Central memory CD8-positive, alpha-beta T cell (primary cell): Measurements from ENCODE around the gene MAML3.

Experiments
- ATAC-seq: fragments of 150-1000 bp; cut with Tn5 transposase; replicated peaks from 2 replicates; pipeline ENCODE4 v1.10.0; 2022; ENCODE audit warnings: mild to moderate bottlenecking, moderate FRiP score, moderate number of reproducible peaks; ENCODE audit not compliant: poor library complexity, severe bottlenecking; ENCODE audit errors: extremely low read depth
- DNase-seq, 2 donors: peaks; one replicate each; pipeline ENCODE4 v3.0.0; 2021; ENCODE audit warnings: low spot score in 2 of 2
- H3K27ac Mint-ChIP-seq: one replicate; pipeline ENCODE4 v1.8.0; 2022; ENCODE audit warnings: low read depth, mild to moderate bottlenecking, moderate library complexity, mixed read lengths
- H3K27me3 Mint-ChIP-seq: one replicate; pipeline ENCODE4 v1.8.0; 2022; ENCODE audit warnings: mixed read lengths
- H3K36me3 Mint-ChIP-seq: one replicate; pipeline ENCODE4 v1.8.0; 2022; ENCODE audit warnings: mild to moderate bottlenecking, moderate library complexity, mixed read lengths; ENCODE audit not compliant: insufficient read depth
- H3K4me1 Mint-ChIP-seq: one replicate; pipeline ENCODE4 v1.8.0; 2022; ENCODE audit warnings: mixed read lengths
- H3K4me3 Mint-ChIP-seq: one replicate; pipeline ENCODE4 v1.8.0; 2022; ENCODE audit warnings: mild to moderate bottlenecking, moderate library complexity, mixed read lengths
- H3K9me3 Mint-ChIP-seq: one replicate; pipeline ENCODE4 v1.8.0; 2022; ENCODE audit warnings: mixed read lengths

Gene MAML3

DNA sequence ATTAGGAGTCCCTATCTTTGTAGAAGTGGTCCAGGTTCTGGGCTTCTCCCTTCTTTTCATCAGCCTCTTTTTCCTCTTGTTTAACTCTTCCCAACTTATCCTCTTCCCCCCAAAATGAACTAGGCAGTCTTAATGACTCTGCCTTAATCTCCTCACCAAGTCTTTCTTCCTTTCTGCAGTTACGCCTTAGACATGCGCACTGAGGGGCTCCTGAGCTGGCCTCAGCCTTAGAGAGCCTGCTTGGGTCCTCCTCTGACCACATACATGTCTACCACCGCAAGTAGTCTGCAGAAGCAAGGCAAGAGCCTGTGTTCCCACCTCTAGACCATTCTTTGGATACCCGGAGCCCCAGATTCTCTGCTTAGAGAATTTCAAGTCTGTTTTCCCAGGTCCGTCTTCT is 288.4 kb downstream of the MAML3 start:
- Mint-ChIP-seq H3K9me3 (no peaks in the 10 kb centered on the region), H3K4me1 (no peaks in the 10 kb centered on the region), H3K36me3 (no peaks in the 10 kb centered on the region), H3K27me3 (peaks cover 9% of the 10 kb centered on the region), H3K4me3 (no peak overlapping the region), H3K27ac (no peak overlapping the region)
- ATAC-seq (no peak), DNase-seq (no peak)

- ATAC-seq (no peak), DNase-seq (no peak)
- no peak overlapping the region for H3K4me3 Mint-ChIP-seq
Measured at GRCh38 chr4:139863531-139863930, 290.5 kb downstream of the MAML3 start.

DNA sequence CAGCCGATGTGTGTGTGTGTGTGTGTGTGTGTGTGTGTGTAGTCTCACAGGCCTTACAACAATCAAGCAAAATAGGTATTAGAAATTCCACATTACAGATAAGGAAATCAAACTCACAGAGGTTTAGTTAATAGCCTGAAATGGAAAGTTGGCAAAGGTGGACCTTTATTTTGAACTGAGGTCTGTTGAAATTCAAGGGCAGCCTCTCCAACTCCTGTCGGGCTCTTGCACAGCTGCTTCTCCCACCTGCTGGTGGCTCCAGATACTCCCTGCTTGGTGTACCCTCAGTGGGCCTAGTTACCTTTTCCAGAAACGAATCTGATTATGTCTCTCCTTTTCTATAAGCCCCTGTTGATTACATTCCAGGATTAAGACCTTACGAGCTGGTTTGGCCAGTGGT is 292.5 kb downstream of the MAML3 start:
- Mint-ChIP-seq H3K4me3 (no peak overlapping the region), H3K27ac (no peak overlapping the region), H3K27me3 (peaks cover 16% of the 10 kb centered on the region), H3K9me3 (no peaks in the 10 kb centered on the region), H3K4me1 (no peaks in the 10 kb centered on the region), H3K36me3 (peaks cover 2% of the 10 kb centered on the region)
- no peak for DNase-seq
- no peak for ATAC-seq

More at GRCh38 chr4:139863531-139863930, 290.5 kb downstream of the MAML3 start:
- Mint-ChIP-seq H3K9me3 (no peaks in the 10 kb centered on the region), H3K4me1 (no peaks in the 10 kb centered on the region), H3K27me3 (peaks cover 9% of the 10 kb centered on the region), H3K27ac (no peak overlapping the region), H3K36me3 (no peaks in the 10 kb centered on the region)

- Mint-ChIP-seq H3K9me3 (no peaks in the 10 kb centered on the region), H3K4me1 (no peaks in the 10 kb centered on the region), H3K36me3 (peaks cover 2% of the 10 kb centered on the region), H3K4me3 (no peak overlapping the region), H3K27me3 (peaks cover 25% of the 10 kb centered on the region), H3K27ac (no peak overlapping the region)
- DNase-seq (no peak), ATAC-seq (no peak)
Measured at GRCh38 chr4:139860435-139861024, 293.5 kb downstream of the MAML3 start.

- H3K27me3 Mint-ChIP-seq: peaks cover 27% of the 10 kb centered on the region
- peaks cover 2% of the 10 kb centered on the region for H3K36me3 Mint-ChIP-seq
- no peak overlapping the region for H3K27ac Mint-ChIP-seq
- H3K4me3 Mint-ChIP-seq: no peak overlapping the region
- DNase-seq: no peak
- H3K9me3 Mint-ChIP-seq: no peaks in the 10 kb centered on the region
- ATAC-seq: no peak
- no peaks in the 10 kb centered on the region for H3K4me1 Mint-ChIP-seq
Measured at GRCh38 chr4:139859876-139860275, 294.1 kb downstream of the MAML3 start.

GRCh38 chr4:139858436-139859205 is 295.4 kb downstream of the MAML3 start:
- no peak overlapping the region for H3K4me3 Mint-ChIP-seq
- ATAC-seq: no peak
- H3K27ac Mint-ChIP-seq: no peak overlapping the region
- no peaks in the 10 kb centered on the region for H3K4me1 Mint-ChIP-seq
- H3K36me3 Mint-ChIP-seq: peaks cover 2% of the 10 kb centered on the region
- no peaks in the 10 kb centered on the region for H3K9me3 Mint-ChIP-seq
- H3K27me3 Mint-ChIP-seq: peaks cover 27% of the 10 kb centered on the region
- DNase-seq: no peak

DNA sequence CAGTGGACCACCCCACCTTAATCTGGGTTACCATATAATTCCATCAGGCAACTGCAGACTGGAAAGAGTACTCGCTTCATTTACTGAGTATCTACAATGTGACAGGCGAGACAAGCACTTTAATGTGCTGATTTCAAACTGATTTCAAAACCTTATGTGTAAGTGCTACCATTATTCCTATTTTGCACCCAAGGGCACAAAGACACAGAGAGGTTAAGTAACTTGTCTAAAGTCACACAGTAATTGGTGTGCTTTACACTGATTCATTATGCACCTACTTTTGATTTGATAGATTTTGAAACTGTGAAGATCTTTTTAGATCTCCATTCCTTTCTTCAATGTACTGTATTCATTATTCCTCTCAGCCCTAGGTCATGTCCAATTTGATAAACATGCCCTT is 296.0 kb downstream of the MAML3 start:
- Mint-ChIP-seq H3K9me3 (no peaks in the 10 kb centered on the region), H3K36me3 (peaks cover 2% of the 10 kb centered on the region), H3K4me3 (no peak overlapping the region), H3K27me3 (peaks cover 27% of the 10 kb centered on the region), H3K27ac (no peak overlapping the region), H3K4me1 (no peaks in the 10 kb centered on the region)
- ATAC-seq: no peak
- no peak for DNase-seq

GRCh38 chr4:139857021-139857420 is 297.0 kb downstream of the MAML3 start:
- peaks cover 2% of the 10 kb centered on the region for H3K36me3 Mint-ChIP-seq
- no peak overlapping the region for H3K4me3 Mint-ChIP-seq
- no peak for ATAC-seq
- no peaks in the 10 kb centered on the region for H3K4me1 Mint-ChIP-seq
- no peaks in the 10 kb centered on the region for H3K9me3 Mint-ChIP-seq
- peak overlapping the region; percentile 54 for H3K27ac Mint-ChIP-seq
- peaks cover 19% of the 10 kb centered on the region for H3K27me3 Mint-ChIP-seq
- no peak for DNase-seq

DNA sequence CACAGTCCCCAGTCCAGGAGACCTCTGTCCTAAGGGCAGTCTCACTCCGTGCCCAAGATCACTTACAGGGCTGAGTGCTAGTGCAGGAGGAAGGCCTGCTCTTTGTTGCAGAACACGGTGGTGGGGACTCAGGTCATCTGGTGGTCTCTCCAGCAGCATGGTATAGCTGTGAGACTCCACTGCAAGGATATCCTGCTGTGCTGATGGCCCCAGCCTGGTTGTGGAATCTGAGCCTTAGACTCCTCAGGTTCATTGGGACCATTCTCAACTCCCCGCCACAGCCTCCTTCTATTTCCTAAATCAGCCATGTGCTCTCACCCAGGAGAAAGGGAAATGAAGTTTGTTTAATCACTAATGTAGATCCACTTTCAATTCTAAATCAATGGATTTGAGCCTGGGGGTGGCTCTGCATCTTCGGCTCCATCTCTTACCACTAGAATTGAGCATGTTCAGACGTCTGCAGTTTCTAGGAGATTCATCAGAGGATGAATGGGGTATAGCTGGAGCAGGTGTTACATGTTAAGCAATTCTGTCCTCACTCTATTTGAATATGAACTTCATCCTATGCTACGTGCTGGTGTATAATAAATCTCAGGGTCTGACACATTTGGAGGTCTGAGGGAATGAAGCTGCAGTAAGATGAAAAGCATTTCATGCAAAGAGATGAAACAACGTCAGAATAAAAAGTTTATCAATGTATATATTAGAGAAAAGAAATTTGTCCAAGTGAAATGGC is 299.1 kb downstream of the MAML3 start:
- no peaks in the 10 kb centered on the region for H3K4me1 Mint-ChIP-seq
- no peak for ATAC-seq
- H3K27ac Mint-ChIP-seq: no peak overlapping the region
- DNase-seq: no peak
- peaks cover 19% of the 10 kb centered on the region for H3K27me3 Mint-ChIP-seq
- no peaks in the 10 kb centered on the region for H3K9me3 Mint-ChIP-seq
- peaks cover 2% of the 10 kb centered on the region for H3K36me3 Mint-ChIP-seq
- H3K4me3 Mint-ChIP-seq: no peak overlapping the region

DNA sequence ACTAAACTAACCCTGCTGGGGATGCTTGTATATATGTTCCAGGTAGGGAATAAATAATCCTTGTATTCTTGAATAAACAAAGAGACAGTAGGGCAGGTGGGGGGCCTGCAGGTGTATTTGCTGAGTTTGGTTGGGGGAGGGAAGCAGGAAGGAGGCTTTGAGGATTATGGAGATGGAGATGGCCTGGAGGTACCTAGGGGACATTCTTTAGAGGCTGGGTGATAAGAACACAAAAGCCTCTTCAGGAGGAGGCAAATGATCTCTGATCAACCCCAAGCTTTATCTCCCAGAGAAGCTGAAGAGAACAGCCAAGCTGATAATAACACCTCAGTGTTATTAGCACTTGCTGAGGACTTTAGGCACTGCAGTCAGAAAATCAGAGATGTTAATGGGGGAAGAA is 300.7 kb downstream of the MAML3 start:
- no peak for DNase-seq
- no peak for ATAC-seq
- no peak overlapping the region for H3K27ac Mint-ChIP-seq
- H3K27me3 Mint-ChIP-seq: peaks cover 19% of the 10 kb centered on the region
- no peaks in the 10 kb centered on the region for H3K4me1 Mint-ChIP-seq
- no peaks in the 10 kb centered on the region for H3K9me3 Mint-ChIP-seq
- no peak overlapping the region for H3K4me3 Mint-ChIP-seq
- H3K36me3 Mint-ChIP-seq: peaks cover 2% of the 10 kb centered on the region

DNA sequence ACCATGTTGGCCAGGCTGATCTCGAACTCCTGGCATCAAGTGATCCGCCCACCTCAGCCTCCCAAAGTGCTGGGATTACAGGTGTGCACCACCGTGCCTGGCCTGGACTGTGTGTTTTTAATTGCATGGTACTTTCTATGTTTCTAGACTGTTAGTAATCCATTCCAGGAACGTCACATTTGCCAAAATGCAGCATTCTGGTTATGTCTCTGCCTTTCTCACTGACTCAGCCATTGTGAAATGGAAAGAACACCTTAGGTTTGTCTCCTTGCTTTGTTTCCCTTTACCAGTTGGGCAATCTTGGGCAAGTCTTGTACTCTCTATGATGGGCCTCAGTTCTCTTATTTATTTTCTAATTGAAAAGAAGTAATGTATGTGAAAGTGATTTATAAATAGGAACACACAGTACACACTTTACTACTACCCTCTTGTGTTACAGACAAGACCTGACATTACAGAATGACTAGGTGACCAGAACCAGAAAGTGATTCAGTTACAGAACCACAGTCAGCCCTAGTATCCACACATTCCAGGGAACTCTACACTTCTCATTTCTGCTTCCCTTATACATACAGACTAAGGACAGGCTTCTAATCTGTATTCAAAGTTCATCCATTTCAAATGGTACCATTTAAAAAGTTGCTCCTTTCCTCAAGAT is 301.2 kb downstream of the MAML3 start:
- H3K4me1 Mint-ChIP-seq: no peaks in the 10 kb centered on the region
- no peak for ATAC-seq
- peaks cover 19% of the 10 kb centered on the region for H3K27me3 Mint-ChIP-seq
- no peaks in the 10 kb centered on the region for H3K9me3 Mint-ChIP-seq
- no peak for DNase-seq
- H3K36me3 Mint-ChIP-seq: peaks cover 2% of the 10 kb centered on the region
- H3K4me3 Mint-ChIP-seq: no peak overlapping the region
- no peak overlapping the region for H3K27ac Mint-ChIP-seq

- Mint-ChIP-seq H3K27ac (no peak overlapping the region), H3K4me3 (no peak overlapping the region), H3K4me1 (no peaks in the 10 kb centered on the region), H3K9me3 (no peaks in the 10 kb centered on the region), H3K36me3 (no peaks in the 10 kb centered on the region), H3K27me3 (peaks cover 13% of the 10 kb centered on the region)
- no peak for ATAC-seq
- no peak for DNase-seq
Measured at GRCh38 chr4:139851639-139852038, 302.3 kb downstream of the MAML3 start.
